GM21526 (cell line): ENCODE results near the gene C11orf65.
"Not testable (repeated sequence)": the region's sequence is repeated elsewhere in the genome, so short reads cannot be mapped to it uniquely, and the experiment has no call there.

Experiments
- ATAC-seq: cut with Tn5 transposase; IDR thresholded peaks from one replicate; pipeline ENCODE4 v1.9.1; 2021; ENCODE audit warnings: moderate library complexity; ENCODE audit not compliant: unreplicated experiment, low FRiP score

Gene C11orf65

GRCh38 chr11:108373505-108373904, 93.8 kb downstream of the C11orf65 start:
- ATAC-seq: not testable (repeated sequence)

GRCh38 chr11:108370990-108371389, 96.3 kb downstream of the C11orf65 start:
- ATAC-seq: no peak

- ATAC-seq: no peak
These were observed 97.0 kb downstream of the C11orf65 start for GRCh38 chr11:108370315-108370714.

- no peak for ATAC-seq
These were observed 98.3 kb downstream of the C11orf65 start for GRCh38 chr11:108369064-108369463.

GRCh38 chr11:108368134-108368533, 99.2 kb downstream of the C11orf65 start:
- ATAC-seq: no peak

GRCh38 chr11:108364159-108364558, 103.2 kb downstream of the C11orf65 start:
- ATAC-seq: no peak

- no peak for ATAC-seq
These were observed 115.9 kb downstream of the C11orf65 start for GRCh38 chr11:108351468-108351867.

- ATAC-seq: no peak
These were observed 120.9 kb downstream of the C11orf65 start for GRCh38 chr11:108346451-108346850.

- no peak for ATAC-seq
These were observed 121.6 kb downstream of the C11orf65 start for GRCh38 chr11:108345767-108346166.

- ATAC-seq: no peak
These were observed 123.6 kb downstream of the C11orf65 start for GRCh38 chr11:108343714-108344113.

GRCh38 chr11:108341654-108342053, 125.7 kb downstream of the C11orf65 start:
- no peak for ATAC-seq

- ATAC-seq: no peak
These were observed 126.4 kb downstream of the C11orf65 start for GRCh38 chr11:108340973-108341372.

GRCh38 chr11:108338750-108339149, 128.6 kb downstream of the C11orf65 start:
- ATAC-seq: no peak

GRCh38 chr11:108333403-108333899, 133.9 kb downstream of the C11orf65 start:
- ATAC-seq: no peak
